Myometrial cell (primary cell): Measurements from ENCODE around the gene LAMA5. TPM values are rescaled to one million over a fixed set of nuclear protein-coding genes. Genes with fewer than 3 reads are reported as not detected.

ENCODE experiments used
- total RNA-seq: library from RNA; depleted of rRNA; stranded (reverse); fragments of >200 nt; gene quantifications from 2 replicates; pipeline ENCODE4 v1.2.3, GENCODE V29; 2015

Gene LAMA5
- 16.3 and 20.8 TPM in 2 replicates for total RNA-seq

GRCh38 chr20:62367136-62367632 lies at the start of gene LAMA5:
Gene LAMA5 (minus strand): TSS chr20:62367312. CDS start chr20:62367245, 67 bp downstream.

GRCh38 chr20:62407221-62407992 lies 40.3 kb upstream of the LAMA5 start, which contains the start of gene CABLES2:
Gene CABLES2 (minus strand): TSS chr20:62407285. CDS start chr20:62407276, 9 bp downstream.

DNA sequence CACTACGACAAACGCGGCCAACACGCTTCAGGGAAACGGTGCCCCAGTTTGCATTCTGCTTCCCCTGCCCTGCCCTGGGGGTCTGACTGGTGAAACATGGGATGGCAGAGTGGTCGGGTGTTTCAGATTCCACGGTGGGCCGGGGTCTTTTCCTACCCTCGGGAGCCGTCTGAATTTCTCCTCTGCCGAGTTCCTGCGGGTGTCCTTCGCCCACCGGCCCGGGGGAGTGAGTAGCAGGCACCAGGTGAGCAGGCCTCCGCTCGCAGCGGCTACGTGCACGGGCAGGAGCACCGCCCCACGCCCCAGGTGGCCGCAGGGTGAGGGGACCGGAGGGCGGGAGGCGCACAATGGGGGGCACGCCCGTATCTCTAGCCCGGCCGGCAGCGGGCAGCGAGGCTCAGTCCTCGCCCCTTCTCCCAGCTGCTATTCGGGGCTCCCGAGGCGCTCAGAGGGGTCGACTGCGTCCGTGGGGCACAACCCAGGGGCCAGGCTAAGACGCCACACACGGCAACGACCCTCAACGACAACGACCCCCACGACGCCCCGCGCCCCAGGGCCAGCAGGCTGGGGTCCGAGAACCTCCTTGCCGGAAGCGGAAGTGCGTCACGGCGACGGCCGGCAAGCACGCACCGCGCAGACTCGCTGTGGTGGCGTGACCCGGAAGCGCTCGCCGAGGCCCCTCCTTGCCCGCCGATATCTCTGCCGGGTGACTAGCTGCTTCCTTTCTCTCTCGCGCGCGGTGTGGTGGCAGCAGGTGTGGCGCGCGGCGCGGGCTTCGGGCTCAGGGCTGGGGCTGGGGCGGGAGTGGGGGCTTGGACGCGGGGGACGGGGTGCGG lies 19.5 kb upstream of the LAMA5 start, which contains the start of gene RPS21:
Gene RPS21 (plus strand): TSS at position 721 of the 836 bp plus-strand sequence. CDS start 236 bp downstream, outside the sequence.

GRCh38 chr20:62302341-62303061 lies 64.6 kb downstream of the LAMA5 start, which contains the start of gene ADRM1:
Gene ADRM1 (plus strand): TSS chr20:62302997. CDS start chr20:62303569, 572 bp downstream.

Other genes starting within 250 kb of the LAMA5 start
- 17.9 and 20.0 TPM in 2 replicates for gene LSM14B, start 244.8 kb downstream of the LAMA5 start, total RNA-seq
- gene PSMA7, start 223.9 kb downstream of the LAMA5 start, total RNA-seq = 520 and 556 TPM in 2 replicates
- gene SS18L1, start 223.5 kb downstream of the LAMA5 start, total RNA-seq = 4.3 and 6.9 TPM in 2 replicates
- gene MTG2, start 184.3 kb downstream of the LAMA5 start, total RNA-seq = 10.6 and 18.2 TPM in 2 replicates
- not detected in 2 replicates for gene HRH3, start 147.0 kb downstream of the LAMA5 start, total RNA-seq
- gene OSBPL2, start 128.8 kb downstream of the LAMA5 start, total RNA-seq = 13.3 and 24.5 TPM in 2 replicates
- gene ADRM1, start 64.3 kb downstream of the LAMA5 start, total RNA-seq = 186 and 199 TPM in 2 replicates
- gene RPS21, start 19.8 kb upstream of the LAMA5 start, total RNA-seq = 3,372 and 3,765 TPM in 2 replicates
- 4.6 and 5.7 TPM in 2 replicates for gene CABLES2, start 40.0 kb upstream of the LAMA5 start, total RNA-seq
- gene RBBP8NL, start 60.2 kb upstream of the LAMA5 start, total RNA-seq = not detected in 2 replicates
- not detected in 2 replicates for gene GATA5, start 108.7 kb upstream of the LAMA5 start, total RNA-seq